ENCODE data around the gene S100A4. TPM values are rescaled to one million over a fixed set of nuclear protein-coding genes. Genes with fewer than 3 reads are reported as not detected.
"Not testable (repeated sequence)": the region's sequence is repeated elsewhere in the genome, so short reads cannot be mapped to it uniquely, and the experiment has no call there.

The S100A4 gene
- polyA plus RNA-seq, 1 experiment: 797 TPM

DNA sequence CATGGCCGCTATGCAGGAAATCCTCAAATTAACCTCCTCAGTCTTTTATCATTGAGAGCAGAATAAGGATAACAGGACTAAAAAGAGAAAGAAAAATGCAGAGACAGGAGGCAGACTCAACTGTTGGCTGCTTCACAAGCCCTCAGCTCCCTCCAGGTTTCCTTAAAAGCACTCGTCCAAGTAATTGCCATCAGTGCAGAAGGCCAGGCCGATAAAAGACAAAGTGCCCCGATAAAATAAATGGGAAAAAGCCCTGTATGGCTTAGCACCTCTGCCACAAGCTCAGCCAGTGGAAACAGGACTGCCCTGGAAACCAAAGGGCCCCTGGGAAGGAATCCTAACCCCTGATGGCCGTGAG, 17.9 kb downstream of the S100A4 start:
- Histone ChIP-seq H3K4me3 (ENCODE audit: low read depth, low read length) (no peak overlapping the region), H3K36me3 (ENCODE audit: control insufficient read depth, insufficient read depth, low read length) (no peaks in the 10 kb centered on the region), H3K27me3 (ENCODE audit: control insufficient read depth, insufficient read depth, low read length) (no peaks in the 10 kb centered on the region)
- ChIA-PET POLR2A (no interaction called here), CTCF (interaction anchor here (0.7 to 4.6 kb wide), 5 partner anchors 17 to 175 kb away, joined by 3 to 25 read pairs (median 3); no protein-coding TSS in a partner anchor)
- TF ChIP-seq, protein P1, sequence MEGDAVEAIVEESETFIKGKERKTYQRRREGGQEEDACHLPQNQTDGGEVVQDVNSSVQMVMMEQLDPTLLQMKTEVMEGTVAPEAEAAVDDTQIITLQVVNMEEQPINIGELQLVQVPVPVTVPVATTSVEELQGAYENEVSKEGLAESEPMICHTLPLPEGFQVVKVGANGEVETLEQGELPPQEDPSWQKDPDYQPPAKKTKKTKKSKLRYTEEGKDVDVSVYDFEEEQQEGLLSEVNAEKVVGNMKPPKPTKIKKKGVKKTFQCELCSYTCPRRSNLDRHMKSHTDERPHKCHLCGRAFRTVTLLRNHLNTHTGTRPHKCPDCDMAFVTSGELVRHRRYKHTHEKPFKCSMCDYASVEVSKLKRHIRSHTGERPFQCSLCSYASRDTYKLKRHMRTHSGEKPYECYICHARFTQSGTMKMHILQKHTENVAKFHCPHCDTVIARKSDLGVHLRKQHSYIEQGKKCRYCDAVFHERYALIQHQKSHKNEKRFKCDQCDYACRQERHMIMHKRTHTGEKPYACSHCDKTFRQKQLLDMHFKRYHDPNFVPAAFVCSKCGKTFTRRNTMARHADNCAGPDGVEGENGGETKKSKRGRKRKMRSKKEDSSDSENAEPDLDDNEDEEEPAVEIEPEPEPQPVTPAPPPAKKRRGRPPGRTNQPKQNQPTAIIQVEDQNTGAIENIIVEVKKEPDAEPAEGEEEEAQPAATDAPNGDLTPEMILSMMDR (IDR thresholded peaks at IDR 0.05; ENCODE audit: insufficient read depth, low read depth, low read length): no peak
- no peak for DNase-seq (ENCODE audit: low read depth)

- Histone ChIP-seq H3K4me3 (ENCODE audit: low read depth, low read length) (no peak overlapping the region), H3K36me3 (ENCODE audit: control insufficient read depth, insufficient read depth, low read length) (no peaks in the 10 kb centered on the region), H3K27me3 (ENCODE audit: control insufficient read depth, insufficient read depth, low read length) (no peaks in the 10 kb centered on the region)
- CTCF ChIA-PET: interaction anchor here (1.4 to 4.6 kb wide), 4 partner anchors 17 to 174 kb away, joined by 3 to 25 read pairs (median 4); no protein-coding TSS in a partner anchor
- TF ChIP-seq, protein P1 (IDR thresholded peaks at IDR 0.05; ENCODE audit: insufficient read depth, low read depth, low read length): no peak
- POLR2A ChIA-PET: no interaction called here
- DNase-seq (ENCODE audit: low read depth): no peak
These were observed 18.5 kb downstream of the S100A4 start for GRCh38 chr1:153527023-153527682.

DNA sequence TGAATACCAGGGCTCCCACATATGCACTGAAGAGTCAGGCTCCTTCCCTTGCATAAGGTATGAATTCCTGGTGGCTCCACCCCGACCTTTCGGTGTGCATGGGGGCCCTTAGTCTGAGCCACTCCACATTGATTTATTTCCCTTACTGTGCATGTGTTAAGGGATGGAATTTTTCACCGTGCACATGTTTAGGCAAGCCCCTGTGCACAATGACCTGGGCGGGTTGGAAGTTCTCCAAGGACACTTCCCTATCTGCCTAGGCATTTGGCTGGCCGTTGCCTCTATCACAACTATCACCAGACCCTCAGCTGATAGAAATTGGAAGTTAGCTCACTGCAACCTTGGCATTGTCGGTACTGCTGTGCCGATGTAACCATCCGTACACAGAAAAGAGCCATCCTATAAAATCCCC, 19.5 kb downstream of the S100A4 start:
- Histone ChIP-seq H3K4me3 (ENCODE audit: low read depth, low read length) (no peak overlapping the region), H3K27me3 (ENCODE audit: control insufficient read depth, insufficient read depth, low read length) (no peaks in the 10 kb centered on the region), H3K36me3 (ENCODE audit: control insufficient read depth, insufficient read depth, low read length) (no peaks in the 10 kb centered on the region)
- TF ChIP-seq, protein P1 (IDR thresholded peaks at IDR 0.05; ENCODE audit: insufficient read depth, low read depth, low read length): no peak
- POLR2A ChIA-PET: no interaction called here
- CTCF ChIA-PET: interaction anchor here (1.2 to 4.6 kb wide), 6 partner anchors 9 to 46 kb away, joined by 5 to 25 read pairs (median 8); no protein-coding TSS in a partner anchor
- no peak for DNase-seq (ENCODE audit: low read depth)

DNA sequence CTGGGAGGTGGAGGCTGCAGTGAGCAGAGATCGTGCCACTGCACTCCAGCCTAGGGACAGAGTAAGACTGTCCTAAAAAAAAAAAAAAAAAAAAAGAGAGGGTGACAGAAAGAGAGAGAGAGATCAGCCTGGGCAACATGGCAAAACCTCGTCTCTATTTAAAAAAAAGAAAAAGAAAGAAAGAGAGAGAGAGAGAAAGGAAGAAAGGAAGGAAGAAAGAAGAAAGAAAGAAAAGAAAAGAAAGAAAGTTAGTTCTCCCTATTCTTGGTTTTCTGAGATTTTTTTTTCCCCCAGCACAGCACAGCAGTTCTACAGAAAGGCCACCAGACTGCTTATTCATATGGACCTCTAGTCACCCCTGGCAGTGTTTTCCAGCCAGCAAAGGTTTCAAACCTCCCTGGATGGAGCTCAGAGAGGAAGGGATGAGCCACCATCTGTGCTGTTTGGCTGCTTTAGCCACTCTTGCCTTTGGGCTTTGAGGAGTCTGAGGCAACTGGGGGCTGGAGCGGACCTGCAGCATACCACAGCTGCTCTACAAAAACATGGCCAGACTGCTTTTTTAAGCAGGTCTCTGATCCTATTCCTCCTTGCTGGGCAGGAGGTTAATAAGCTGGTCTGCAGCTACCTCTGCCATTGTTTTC, 20.4 kb downstream of the S100A4 start:
- TF ChIP-seq, protein P1 (IDR thresholded peaks at IDR 0.05; ENCODE audit: insufficient read depth, low read depth, low read length): no peak
- no peak for DNase-seq (ENCODE audit: low read depth)
- Histone ChIP-seq H3K4me3 (ENCODE audit: low read depth, low read length) (no peak overlapping the region), H3K27me3 (ENCODE audit: control insufficient read depth, insufficient read depth, low read length) (no peaks in the 10 kb centered on the region), H3K36me3 (ENCODE audit: control insufficient read depth, insufficient read depth, low read length) (no peaks in the 10 kb centered on the region)
- ChIA-PET POLR2A (no interaction called here), CTCF (interaction anchor here (0.6 to 4.6 kb wide), 12 partner anchors 7 to 1537 kb away, joined by 3 to 25 read pairs (median 4); no protein-coding TSS in a partner anchor)

GRCh38 chr1:153522353-153523048, 23.1 kb downstream of the S100A4 start:
- H3K36me3 ChIP-seq (ENCODE audit: control insufficient read depth, insufficient read depth, low read length); H3K27me3 ChIP-seq (ENCODE audit: control insufficient read depth, insufficient read depth, low read length); H3K4me3 ChIP-seq (ENCODE audit: low read depth, low read length); POLR2A ChIA-PET; DNase-seq (ENCODE audit: low read depth): not testable (repeated sequence)
- CTCF ChIA-PET: interaction anchor here (0.6 to 5.1 kb wide), 4 partner anchors 10 to 47 kb away, joined by 3 to 38 read pairs (median 3); no protein-coding TSS in a partner anchor

DNA sequence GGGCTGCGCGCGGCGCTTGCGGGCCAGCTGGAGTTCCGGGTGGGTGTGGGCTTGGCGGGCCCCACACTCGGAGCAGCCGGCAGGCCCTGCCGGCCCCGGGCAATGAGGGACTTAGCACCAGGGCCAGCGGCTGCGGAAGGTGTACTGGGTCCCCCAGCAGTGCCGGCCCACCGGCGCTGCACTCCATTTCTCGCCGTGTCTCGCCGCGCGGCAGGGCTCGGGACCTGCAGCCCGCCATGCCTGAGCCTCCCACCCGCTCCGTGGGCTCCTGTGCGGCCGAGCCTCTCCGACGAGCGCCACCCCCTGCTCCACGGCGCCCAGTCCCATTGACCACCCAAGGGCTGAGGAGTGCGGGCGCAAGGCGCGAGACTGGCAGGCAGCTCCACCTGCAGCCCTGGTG, 23.8 kb downstream of the S100A4 start:
- CTCF ChIA-PET: interaction anchor here (1.0 to 5.1 kb wide), 8 partner anchors 11 to 96 kb away, joined by 3 to 38 read pairs (median 5); no protein-coding TSS in a partner anchor
- H3K36me3 ChIP-seq (ENCODE audit: control insufficient read depth, insufficient read depth, low read length); H3K27me3 ChIP-seq (ENCODE audit: control insufficient read depth, insufficient read depth, low read length); POLR2A ChIA-PET; H3K4me3 ChIP-seq (ENCODE audit: low read depth, low read length); DNase-seq (ENCODE audit: low read depth): not testable (repeated sequence)
